Epithelial cell of esophagus (primary cell): ENCODE data around the gene SHROOM3.

Experiments used
- DNase-seq: peaks from one replicate; pipeline ENCODE4 v3.0.0; 2010; ENCODE audit warnings: low read depth
- H3K4me3 ChIP-seq: 2 replicates; pipeline ENCODE4 v1.5.1; 2011; ENCODE audit warnings: mild to moderate bottlenecking, low read length, control low read depth
- CTCF ChIP-seq: IDR thresholded peaks from 2 replicates; pipeline ENCODE4 v1.5.1; 2011; ENCODE audit warnings: low read depth, mild to moderate bottlenecking, low read length, control low read depth, inconsistent platforms; ENCODE audit not compliant: insufficient read depth; ENCODE audit errors: missing control alignments

Gene SHROOM3

GRCh38 chr4:76533314-76533713 is 98.3 kb downstream of the SHROOM3 start:
- H3K4me3 ChIP-seq, result no peak overlapping the region
- no peak for DNase-seq
- no peak for TF ChIP-seq CTCF

GRCh38 chr4:76535603-76536372 is 100.8 kb downstream of the SHROOM3 start:
- no peak for TF ChIP-seq CTCF
- DNase-seq, result no peak
- no peak overlapping the region for H3K4me3 ChIP-seq

- no peak for DNase-seq
- no peak for TF ChIP-seq CTCF
- no peak overlapping the region for H3K4me3 ChIP-seq
Measured at GRCh38 chr4:76536373-76536689, 101.3 kb downstream of the SHROOM3 start.

GRCh38 chr4:76538296-76538695 is 103.3 kb downstream of the SHROOM3 start:
- H3K4me3 ChIP-seq, result no peak overlapping the region
- TF ChIP-seq CTCF, result no peak
- no peak for DNase-seq

GRCh38 chr4:76539979-76540378 is 105.0 kb downstream of the SHROOM3 start:
- DNase-seq, result no peak
- H3K4me3 ChIP-seq, result no peak overlapping the region
- TF ChIP-seq CTCF, result no peak

GRCh38 chr4:76540486-76540885 is 105.5 kb downstream of the SHROOM3 start:
- no peak for DNase-seq
- no peak for TF ChIP-seq CTCF
- no peak overlapping the region for H3K4me3 ChIP-seq

GRCh38 chr4:76543378-76543777 is 108.3 kb downstream of the SHROOM3 start:
- DNase-seq, result no peak
- no peak overlapping the region for H3K4me3 ChIP-seq
- TF ChIP-seq CTCF, result no peak
